HepG2 (cell line): ENCODE data around the gene CYRIA.

ENCODE experiments used
- BHLHE40 ChIP-seq: IDR thresholded peaks from 2 replicates; pipeline ENCODE4 v1.6.1; 2011; ENCODE audit warnings: low read length, improper control_type of control experiment
- FOXA1 ChIP-seq, 2 experiments: fragments of 450-650 bp in 1 of 2; sonication (generic) in 1 of 2; formaldehyde crosslinking in 1 of 2; IDR thresholded peaks; 2 replicates each; pipeline versions ENCODE4 v1.4.0 to v1.6.1; 2016 to 2020; ENCODE audit warnings: missing genetic modification reagents in 1 of 2
- GTF2F1 ChIP-seq: fragments of 150-350 bp; IDR thresholded peaks from 2 replicates; pipeline ENCODE4 v1.6.1; 2014; ENCODE audit warnings: low read length
- HNRNPL ChIP-seq: fragments of 200-400 bp; formaldehyde crosslinking; IDR thresholded peaks from 2 replicates; pipeline ENCODE4 v1.6.1; 2017; ENCODE audit warnings: mild to moderate bottlenecking, low read depth, low read length
- PITX1 ChIP-seq: sonication (generic); formaldehyde crosslinking; IDR thresholded peaks from 2 replicates; pipeline ENCODE4 v1.5.1; 2020; ENCODE audit warnings: mild to moderate bottlenecking, missing genetic modification reagents
- POLR2A ChIP-seq, 2 experiments: IDR thresholded peaks; 2 replicates each; pipeline ENCODE4 v1.6.1; 2011; ENCODE audit warnings: low read depth in 2 of 2, low read length in 2 of 2, mild to moderate bottlenecking in 1 of 2, moderate library complexity in 1 of 2; ENCODE audit not compliant: insufficient read depth in 1 of 2
- YY1 ChIP-seq: IDR thresholded peaks from 2 replicates; pipeline ENCODE4 v1.6.1; 2011; ENCODE audit warnings: low read length, low read depth, moderate library complexity, mild to moderate bottlenecking; ENCODE audit not compliant: insufficient read depth, insufficient replicate concordance
- TF ChIP-seq, protein P1 (sequence below): sonication (generic); formaldehyde crosslinking; IDR thresholded peaks from 2 replicates; pipeline ENCODE4 v1.8.0; 2022; ENCODE audit warnings: mild to moderate bottlenecking, missing genetic modification reagents
- TF ChIP-seq, protein P2 (sequence below): IDR thresholded peaks from 2 replicates; pipeline ENCODE4 v1.6.1; 2012; ENCODE audit warnings: inconsistent platforms
- TF ChIP-seq, protein P3 (sequence below): sonication (generic); formaldehyde crosslinking; IDR thresholded peaks from 2 replicates; pipeline ENCODE4 v1.4.0; 2020; ENCODE audit warnings: missing genetic modification reagents, borderline replicate concordance
- TF ChIP-seq, protein P4 (sequence below): sonication (generic); formaldehyde crosslinking; conservative IDR thresholded peaks from 2 replicates; pipeline ENCODE4 v1.5.0; 2020; ENCODE audit warnings: missing genetic modification reagents
- TF ChIP-seq, protein P5 (sequence below), 2 experiments: IDR thresholded peaks; 2 replicates each; pipeline ENCODE4 v1.6.1; 2011 to 2012; ENCODE audit warnings: low read length in 2 of 2, borderline replicate concordance in 1 of 2, low read depth in 1 of 2, mild to moderate bottlenecking in 1 of 2, moderate library complexity in 1 of 2

DNA sequence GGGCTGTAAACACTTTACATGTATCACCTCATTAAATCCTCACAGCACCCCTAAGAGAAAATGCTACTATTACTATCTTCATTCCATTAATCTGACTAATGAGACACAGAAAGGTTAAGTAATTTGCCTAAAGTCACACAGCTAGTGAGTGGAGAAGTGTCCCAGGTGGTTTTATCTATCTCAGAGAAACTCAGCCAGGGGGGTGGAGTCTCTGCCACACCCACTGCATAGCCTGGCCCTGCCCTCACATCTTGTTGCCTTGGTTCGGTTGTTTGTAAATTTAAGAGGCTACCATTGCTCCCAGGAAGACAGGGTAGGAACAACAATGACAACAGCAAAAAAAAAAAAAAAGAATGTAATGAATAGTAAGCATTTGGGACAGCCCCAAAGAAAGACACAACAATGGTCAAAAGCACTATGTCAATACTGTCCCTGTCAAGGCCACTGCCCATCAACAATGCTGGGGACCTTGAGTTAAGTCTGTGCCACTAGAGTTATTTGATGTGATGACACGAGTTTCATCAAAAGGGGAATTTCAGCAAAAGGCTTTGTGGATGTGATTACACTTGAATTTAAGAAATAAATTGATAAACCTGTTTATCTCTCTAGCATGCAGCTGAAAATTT is 17.5 kb downstream of the CYRIA start:
- TF ChIP-seq POLR2A (IDR thresholded peaks at IDR 0.05; ENCODE audit: insufficient read depth in 1 of 2, low read depth in 2 of 2, low read length in 2 of 2), result no peak
- no peak for TF ChIP-seq HNRNPL
- no peak for TF ChIP-seq BHLHE40
- TF ChIP-seq, protein P1, sequence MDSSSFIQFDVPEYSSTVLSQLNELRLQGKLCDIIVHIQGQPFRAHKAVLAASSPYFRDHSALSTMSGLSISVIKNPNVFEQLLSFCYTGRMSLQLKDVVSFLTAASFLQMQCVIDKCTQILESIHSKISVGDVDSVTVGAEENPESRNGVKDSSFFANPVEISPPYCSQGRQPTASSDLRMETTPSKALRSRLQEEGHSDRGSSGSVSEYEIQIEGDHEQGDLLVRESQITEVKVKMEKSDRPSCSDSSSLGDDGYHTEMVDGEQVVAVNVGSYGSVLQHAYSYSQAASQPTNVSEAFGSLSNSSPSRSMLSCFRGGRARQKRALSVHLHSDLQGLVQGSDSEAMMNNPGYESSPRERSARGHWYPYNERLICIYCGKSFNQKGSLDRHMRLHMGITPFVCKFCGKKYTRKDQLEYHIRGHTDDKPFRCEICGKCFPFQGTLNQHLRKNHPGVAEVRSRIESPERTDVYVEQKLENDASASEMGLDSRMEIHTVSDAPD (CRISPR knock-in tag), result no peak
- no peak for TF ChIP-seq GTF2F1
- TF ChIP-seq FOXA1 (IDR thresholded peaks at IDR 0.05), result no peak
- no peak for TF ChIP-seq FOXA1 (CRISPR knock-in tag; IDR thresholded peaks at IDR 0.05)
- TF ChIP-seq, protein P2, sequence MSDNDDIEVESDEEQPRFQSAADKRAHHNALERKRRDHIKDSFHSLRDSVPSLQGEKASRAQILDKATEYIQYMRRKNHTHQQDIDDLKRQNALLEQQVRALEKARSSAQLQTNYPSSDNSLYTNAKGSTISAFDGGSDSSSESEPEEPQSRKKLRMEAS, result no peak
- TF ChIP-seq, protein P3, sequence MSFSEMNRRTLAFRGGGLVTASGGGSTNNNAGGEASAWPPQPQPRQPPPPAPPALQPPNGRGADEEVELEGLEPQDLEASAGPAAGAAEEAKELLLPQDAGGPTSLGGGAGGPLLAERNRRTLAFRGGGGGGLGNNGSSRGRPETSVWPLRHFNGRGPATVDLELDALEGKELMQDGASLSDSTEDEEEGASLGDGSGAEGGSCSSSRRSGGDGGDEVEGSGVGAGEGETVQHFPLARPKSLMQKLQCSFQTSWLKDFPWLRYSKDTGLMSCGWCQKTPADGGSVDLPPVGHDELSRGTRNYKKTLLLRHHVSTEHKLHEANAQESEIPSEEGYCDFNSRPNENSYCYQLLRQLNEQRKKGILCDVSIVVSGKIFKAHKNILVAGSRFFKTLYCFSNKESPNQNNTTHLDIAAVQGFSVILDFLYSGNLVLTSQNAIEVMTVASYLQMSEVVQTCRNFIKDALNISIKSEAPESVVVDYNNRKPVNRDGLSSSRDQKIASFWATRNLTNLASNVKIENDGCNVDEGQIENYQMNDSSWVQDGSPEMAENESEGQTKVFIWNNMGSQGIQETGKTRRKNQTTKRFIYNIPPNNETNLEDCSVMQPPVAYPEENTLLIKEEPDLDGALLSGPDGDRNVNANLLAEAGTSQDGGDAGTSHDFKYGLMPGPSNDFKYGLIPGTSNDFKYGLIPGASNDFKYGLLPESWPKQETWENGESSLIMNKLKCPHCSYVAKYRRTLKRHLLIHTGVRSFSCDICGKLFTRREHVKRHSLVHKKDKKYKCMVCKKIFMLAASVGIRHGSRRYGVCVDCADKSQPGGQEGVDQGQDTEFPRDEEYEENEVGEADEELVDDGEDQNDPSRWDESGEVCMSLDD, result no peak
- TF ChIP-seq PITX1 (CRISPR knock-in tag), result no peak
- no peak for TF ChIP-seq YY1
- TF ChIP-seq, protein P4, sequence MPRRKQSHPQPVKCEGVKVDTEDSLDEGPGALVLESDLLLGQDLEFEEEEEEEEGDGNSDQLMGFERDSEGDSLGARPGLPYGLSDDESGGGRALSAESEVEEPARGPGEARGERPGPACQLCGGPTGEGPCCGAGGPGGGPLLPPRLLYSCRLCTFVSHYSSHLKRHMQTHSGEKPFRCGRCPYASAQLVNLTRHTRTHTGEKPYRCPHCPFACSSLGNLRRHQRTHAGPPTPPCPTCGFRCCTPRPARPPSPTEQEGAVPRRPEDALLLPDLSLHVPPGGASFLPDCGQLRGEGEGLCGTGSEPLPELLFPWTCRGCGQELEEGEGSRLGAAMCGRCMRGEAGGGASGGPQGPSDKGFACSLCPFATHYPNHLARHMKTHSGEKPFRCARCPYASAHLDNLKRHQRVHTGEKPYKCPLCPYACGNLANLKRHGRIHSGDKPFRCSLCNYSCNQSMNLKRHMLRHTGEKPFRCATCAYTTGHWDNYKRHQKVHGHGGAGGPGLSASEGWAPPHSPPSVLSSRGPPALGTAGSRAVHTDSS (CRISPR knock-in tag), result no peak
- TF ChIP-seq, protein P5, sequence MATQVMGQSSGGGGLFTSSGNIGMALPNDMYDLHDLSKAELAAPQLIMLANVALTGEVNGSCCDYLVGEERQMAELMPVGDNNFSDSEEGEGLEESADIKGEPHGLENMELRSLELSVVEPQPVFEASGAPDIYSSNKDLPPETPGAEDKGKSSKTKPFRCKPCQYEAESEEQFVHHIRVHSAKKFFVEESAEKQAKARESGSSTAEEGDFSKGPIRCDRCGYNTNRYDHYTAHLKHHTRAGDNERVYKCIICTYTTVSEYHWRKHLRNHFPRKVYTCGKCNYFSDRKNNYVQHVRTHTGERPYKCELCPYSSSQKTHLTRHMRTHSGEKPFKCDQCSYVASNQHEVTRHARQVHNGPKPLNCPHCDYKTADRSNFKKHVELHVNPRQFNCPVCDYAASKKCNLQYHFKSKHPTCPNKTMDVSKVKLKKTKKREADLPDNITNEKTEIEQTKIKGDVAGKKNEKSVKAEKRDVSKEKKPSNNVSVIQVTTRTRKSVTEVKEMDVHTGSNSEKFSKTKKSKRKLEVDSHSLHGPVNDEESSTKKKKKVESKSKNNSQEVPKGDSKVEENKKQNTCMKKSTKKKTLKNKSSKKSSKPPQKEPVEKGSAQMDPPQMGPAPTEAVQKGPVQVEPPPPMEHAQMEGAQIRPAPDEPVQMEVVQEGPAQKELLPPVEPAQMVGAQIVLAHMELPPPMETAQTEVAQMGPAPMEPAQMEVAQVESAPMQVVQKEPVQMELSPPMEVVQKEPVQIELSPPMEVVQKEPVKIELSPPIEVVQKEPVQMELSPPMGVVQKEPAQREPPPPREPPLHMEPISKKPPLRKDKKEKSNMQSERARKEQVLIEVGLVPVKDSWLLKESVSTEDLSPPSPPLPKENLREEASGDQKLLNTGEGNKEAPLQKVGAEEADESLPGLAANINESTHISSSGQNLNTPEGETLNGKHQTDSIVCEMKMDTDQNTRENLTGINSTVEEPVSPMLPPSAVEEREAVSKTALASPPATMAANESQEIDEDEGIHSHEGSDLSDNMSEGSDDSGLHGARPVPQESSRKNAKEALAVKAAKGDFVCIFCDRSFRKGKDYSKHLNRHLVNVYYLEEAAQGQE (IDR thresholded peaks at IDR 0.05; ENCODE audit: borderline replicate concordance in 1 of 2, low read depth in 1 of 2, low read length in 2 of 2), result no peak
